Stimulated activated memory B cell treated with anti-CD40 and anti-IgM and Interleukin-4, amounts not matched to agents 10 μg/mL and 1 μg/mL and 100 μg/mL, for 72 hours (primary cell): Measurements from ENCODE around the gene PTCH1.

Experiments used
- ATAC-seq: fragments of 150-1000 bp; cut with Tn5 transposase; 2 replicates; pipeline ENCODE4 v1.10.0; 2021
- H3K27ac Mint-ChIP-seq: one replicate; pipeline ENCODE4 v1.8.0; 2022; ENCODE audit warnings: mild to moderate bottlenecking, mixed read lengths
- H3K27me3 Mint-ChIP-seq: one replicate; pipeline ENCODE4 v1.8.0; 2022; ENCODE audit warnings: mixed read lengths
- H3K36me3 Mint-ChIP-seq: one replicate; pipeline ENCODE4 v1.8.0; 2022; ENCODE audit warnings: mixed read lengths
- H3K4me1 Mint-ChIP-seq: one replicate; pipeline ENCODE4 v1.8.0; 2022; ENCODE audit warnings: mixed read lengths
- H3K4me3 Mint-ChIP-seq: one replicate; pipeline ENCODE4 v1.8.0; 2022; ENCODE audit warnings: mild to moderate bottlenecking, moderate library complexity, mixed read lengths
- H3K9me3 Mint-ChIP-seq: one replicate; pipeline ENCODE4 v1.8.0; 2022; ENCODE audit warnings: mixed read lengths

The PTCH1 gene

GRCh38 chr9:95516734-95517558, at the start of gene PTCH1:
Gene PTCH1, minus strand, starts transcription at chr9:95516971.
- no peak for ATAC-seq

GRCh38 chr9:95565982-95566381, 49.2 kb upstream of the PTCH1 start:
- ATAC-seq = no peak
- H3K4me1 Mint-ChIP-seq = no peaks in the 10 kb centered on the region
- H3K27me3 Mint-ChIP-seq = peaks cover 31% of the 10 kb centered on the region
- no peak overlapping the region for H3K27ac Mint-ChIP-seq
- H3K4me3 Mint-ChIP-seq = no peak overlapping the region
- no peaks in the 10 kb centered on the region for H3K9me3 Mint-ChIP-seq
- no peaks in the 10 kb centered on the region for H3K36me3 Mint-ChIP-seq

More at GRCh38 chr9:95516734-95517558, at the start of gene PTCH1:
- H3K9me3 Mint-ChIP-seq = peaks cover 9% of the 10 kb centered on the region
- no peaks in the 10 kb centered on the region for H3K36me3 Mint-ChIP-seq
- peaks cover 62% of the 10 kb centered on the region for H3K27me3 Mint-ChIP-seq
- peak within 1 kb of the TSS; percentile 81 for H3K4me3 Mint-ChIP-seq
- H3K4me1 Mint-ChIP-seq = peaks cover 8% of the 10 kb centered on the region
- H3K27ac Mint-ChIP-seq = peak within 1 kb of the TSS; percentile 41

- H3K9me3 Mint-ChIP-seq = peaks cover 5% of the 10 kb centered on the region
- no peak for ATAC-seq
- H3K36me3 Mint-ChIP-seq = no peaks in the 10 kb centered on the region
- H3K4me1 Mint-ChIP-seq = no peaks in the 10 kb centered on the region
- H3K27me3 Mint-ChIP-seq = peaks cover 42% of the 10 kb centered on the region
- H3K27ac Mint-ChIP-seq = no peak overlapping the region
- H3K4me3 Mint-ChIP-seq = no peak overlapping the region
These were observed 45.1 kb upstream of the PTCH1 start for GRCh38 chr9:95561913-95562312.

GRCh38 chr9:95557142-95557541, 40.4 kb upstream of the PTCH1 start:
- Mint-ChIP-seq H3K36me3 (no peaks in the 10 kb centered on the region), H3K27ac (no peak overlapping the region), H3K4me1 (no peaks in the 10 kb centered on the region)

GRCh38 chr9:95556521-95556920, 39.8 kb upstream of the PTCH1 start:
- peaks cover 5% of the 10 kb centered on the region for H3K9me3 Mint-ChIP-seq
- peaks cover 67% of the 10 kb centered on the region for H3K27me3 Mint-ChIP-seq
- no peak for ATAC-seq
- no peak overlapping the region for H3K27ac Mint-ChIP-seq
- H3K36me3 Mint-ChIP-seq = no peaks in the 10 kb centered on the region
- H3K4me3 Mint-ChIP-seq = no peak overlapping the region
- no peaks in the 10 kb centered on the region for H3K4me1 Mint-ChIP-seq

More at GRCh38 chr9:95557142-95557541, 40.4 kb upstream of the PTCH1 start:
- Mint-ChIP-seq H3K9me3 (peaks cover 5% of the 10 kb centered on the region), H3K4me3 (no peak overlapping the region), H3K27me3 (peaks cover 65% of the 10 kb centered on the region)
- no peak for ATAC-seq

GRCh38 chr9:95552814-95553546, 36.2 kb upstream of the PTCH1 start:
- Mint-ChIP-seq H3K27ac (no peak overlapping the region), H3K36me3 (no peaks in the 10 kb centered on the region), H3K27me3 (peaks cover 55% of the 10 kb centered on the region), H3K4me3 (no peak overlapping the region), H3K9me3 (peaks cover 8% of the 10 kb centered on the region), H3K4me1 (no peaks in the 10 kb centered on the region)
- no peak for ATAC-seq

- no peak for ATAC-seq
- H3K4me3 Mint-ChIP-seq = no peak overlapping the region
- H3K27ac Mint-ChIP-seq = no peak overlapping the region
- H3K9me3 Mint-ChIP-seq = peaks cover 6% of the 10 kb centered on the region
- H3K36me3 Mint-ChIP-seq = no peaks in the 10 kb centered on the region
- H3K27me3 Mint-ChIP-seq = peaks cover 53% of the 10 kb centered on the region
- no peaks in the 10 kb centered on the region for H3K4me1 Mint-ChIP-seq
These were observed 35.5 kb upstream of the PTCH1 start for GRCh38 chr9:95552255-95552654.

- no peak overlapping the region for H3K27ac Mint-ChIP-seq
- no peak overlapping the region for H3K4me3 Mint-ChIP-seq
- no peaks in the 10 kb centered on the region for H3K4me1 Mint-ChIP-seq
- H3K36me3 Mint-ChIP-seq = no peaks in the 10 kb centered on the region
- H3K9me3 Mint-ChIP-seq = peaks cover 2% of the 10 kb centered on the region
- H3K27me3 Mint-ChIP-seq = peaks cover 50% of the 10 kb centered on the region
- no peak for ATAC-seq
These were observed 34.6 kb upstream of the PTCH1 start for GRCh38 chr9:95551406-95551805.

GRCh38 chr9:95545831-95546567, 29.2 kb upstream of the PTCH1 start:
- ATAC-seq = no peak
- no peak overlapping the region for H3K4me3 Mint-ChIP-seq
- no peaks in the 10 kb centered on the region for H3K36me3 Mint-ChIP-seq
- H3K27me3 Mint-ChIP-seq = peaks cover 34% of the 10 kb centered on the region
- peaks cover 2% of the 10 kb centered on the region for H3K9me3 Mint-ChIP-seq
- no peaks in the 10 kb centered on the region for H3K4me1 Mint-ChIP-seq
- no peak overlapping the region for H3K27ac Mint-ChIP-seq

- no peak overlapping the region for H3K27ac Mint-ChIP-seq
- H3K36me3 Mint-ChIP-seq = no peaks in the 10 kb centered on the region
- H3K27me3 Mint-ChIP-seq = peaks cover 34% of the 10 kb centered on the region
- no peak for ATAC-seq
- H3K9me3 Mint-ChIP-seq = no peaks in the 10 kb centered on the region
- no peak overlapping the region for H3K4me3 Mint-ChIP-seq
- H3K4me1 Mint-ChIP-seq = no peaks in the 10 kb centered on the region
These were observed 17.4 kb upstream of the PTCH1 start for GRCh38 chr9:95533996-95534680.

GRCh38 chr9:95529910-95530309, 13.1 kb upstream of the PTCH1 start:
- no peaks in the 10 kb centered on the region for H3K4me1 Mint-ChIP-seq
- ATAC-seq = no peak
- peaks cover 52% of the 10 kb centered on the region for H3K27me3 Mint-ChIP-seq
- no peak overlapping the region for H3K27ac Mint-ChIP-seq
- H3K36me3 Mint-ChIP-seq = no peaks in the 10 kb centered on the region
- no peak overlapping the region for H3K4me3 Mint-ChIP-seq
- H3K9me3 Mint-ChIP-seq = peaks cover 2% of the 10 kb centered on the region

GRCh38 chr9:95528908-95529502, 12.2 kb upstream of the PTCH1 start:
- Mint-ChIP-seq H3K27me3 (peaks cover 47% of the 10 kb centered on the region), H3K27ac (no peak overlapping the region), H3K4me1 (no peaks in the 10 kb centered on the region), H3K36me3 (no peaks in the 10 kb centered on the region), H3K9me3 (peaks cover 2% of the 10 kb centered on the region), H3K4me3 (no peak overlapping the region)
- ATAC-seq = no peak

GRCh38 chr9:95522871-95523370, 6.2 kb upstream of the PTCH1 start:
- peaks cover 8% of the 10 kb centered on the region for H3K9me3 Mint-ChIP-seq
- ATAC-seq = no peak
- H3K27me3 Mint-ChIP-seq = peaks cover 42% of the 10 kb centered on the region
- H3K27ac Mint-ChIP-seq = no peak overlapping the region
- H3K4me1 Mint-ChIP-seq = no peaks in the 10 kb centered on the region
- H3K36me3 Mint-ChIP-seq = no peaks in the 10 kb centered on the region
- no peak overlapping the region for H3K4me3 Mint-ChIP-seq

- peaks cover 8% of the 10 kb centered on the region for H3K9me3 Mint-ChIP-seq
- H3K27me3 Mint-ChIP-seq = peaks cover 47% of the 10 kb centered on the region
- H3K27ac Mint-ChIP-seq = no peak overlapping the region
- H3K36me3 Mint-ChIP-seq = no peaks in the 10 kb centered on the region
- ATAC-seq = no peak
- peaks cover 2% of the 10 kb centered on the region for H3K4me1 Mint-ChIP-seq
- H3K4me3 Mint-ChIP-seq = no peak overlapping the region
These were observed 4.9 kb upstream of the PTCH1 start for GRCh38 chr9:95521699-95522098.
